ENCODE results near the gene XXYLT1. TPM values are rescaled to one million over a fixed set of nuclear protein-coding genes. Genes with fewer than 3 reads are reported as not detected.
A peak's percentile ranks its signal among the peaks of the same experiment; 100 is the strongest.

XXYLT1 gene
- total and polyA plus RNA-seq, 9 of the 15 experiments (the other 6 are each of a cell fraction or from before 2014, with no cell fraction given), result 1.9 to 18.9 (median 15.0) TPM

- peak; percentile 95 for TF ChIP-seq RREB1 (CRISPR knock-in tag; IDR thresholded peaks at IDR 0.05)
- peak; percentile 50 for TF ChIP-seq PKNOX1 (IDR thresholded peaks at IDR 0.05)
- no peak for TF ChIP-seq CEBPZ (IDR thresholded peaks at IDR 0.05; ENCODE audit: borderline replicate concordance, low read depth, low read length)
- TF ChIP-seq ZNF584 (CRISPR knock-in tag; IDR thresholded peaks at IDR 0.05; ENCODE audit: low read depth), result peak; percentile 70; the same call in 1 of the 2 replicates
- TF ChIP-seq HDGF (IDR thresholded peaks at IDR 0.05), result no peak
- TF ChIP-seq SETDB1 (IDR thresholded peaks at IDR 0.05; ENCODE audit: low read length), result no peak
- TF ChIP-seq SIRT6 (IDR thresholded peaks at IDR 0.05; ENCODE audit: low read depth, low read length), result no peak
- no peak for TF ChIP-seq SREBF2 (CRISPR knock-in tag; IDR thresholded peaks at IDR 0.05)
- TF ChIP-seq CREB3L1 (IDR thresholded peaks at IDR 0.05; ENCODE audit: borderline replicate concordance, low read depth), result peak; percentile 45
- TF ChIP-seq MED1 (CRISPR knock-in tag; IDR thresholded peaks at IDR 0.05; ENCODE audit: borderline replicate concordance), result no peak
- peak; percentile 75; the same call in 1 of the 2 replicates for TF ChIP-seq ESRRA (IDR thresholded peaks at IDR 0.05; ENCODE audit: borderline replicate concordance, low read depth)
- peak; percentile 33 for TF ChIP-seq ARID1B (IDR thresholded peaks at IDR 0.05)
- no peak for TF ChIP-seq MYNN (IDR thresholded peaks at IDR 0.05)
- no peak for TF ChIP-seq MYNN (CRISPR knock-in tag; IDR thresholded peaks at IDR 0.05)
- no peak for TF ChIP-seq TCF15 (CRISPR knock-in tag; IDR thresholded peaks at IDR 0.05)
These were observed 11.3 kb downstream of the XXYLT1 start (continued) for GRCh38 chr3:195259475-195260279.

Data from K562 (cell line).